HepG2 (cell line): Measurements from ENCODE around the gene LIMK2. TPM values are rescaled to one million over a fixed set of nuclear protein-coding genes. Genes with fewer than 3 reads are reported as not detected.

Source experiments
- AKAP8 ChIP-seq: sonication (generic); formaldehyde crosslinking; IDR thresholded peaks from 2 replicates; pipeline ENCODE4 v1.5.1; 2020; ENCODE audit warnings: mild to moderate bottlenecking, missing genetic modification reagents
- ARHGAP35 ChIP-seq: sonication (generic); formaldehyde crosslinking; IDR thresholded peaks from 2 replicates; pipeline ENCODE4 v1.9.0; 2022; ENCODE audit warnings: mild to moderate bottlenecking, inconsistent platforms, moderate library complexity, missing genetic modification reagents, borderline replicate concordance
- BRD4 ChIP-seq: sonication (generic); formaldehyde crosslinking; IDR thresholded peaks from 2 replicates; pipeline ENCODE4 v1.4.0; 2020; ENCODE audit warnings: missing genetic modification reagents
- CBX1 ChIP-seq: IDR thresholded peaks from one replicate; pipeline ENCODE4 v1.6.1; 2016; ENCODE audit warnings: antibody characterized with exemption, low read depth
- DNMT1 ChIP-seq: sonication (generic); formaldehyde crosslinking; IDR thresholded peaks from 2 replicates; pipeline ENCODE4 v1.5.1; 2020; ENCODE audit warnings: mild to moderate bottlenecking, missing genetic modification reagents
- ELK4 ChIP-seq: sonication (generic); formaldehyde crosslinking; IDR thresholded peaks from 2 replicates; pipeline ENCODE4 v1.9.0; 2021; ENCODE audit warnings: missing genetic modification reagents, borderline replicate concordance
- KAT2B ChIP-seq: fragments of 150-350 bp; IDR thresholded peaks from 2 replicates; pipeline ENCODE4 v1.6.1; 2014; ENCODE audit warnings: low read depth, low read length, borderline replicate concordance
- POLR2AphosphoS5 ChIP-seq: IDR thresholded peaks from 2 replicates; pipeline ENCODE4 v1.6.1; 2012; ENCODE audit warnings: low read depth, low read length
- RFX3 ChIP-seq: IDR thresholded peaks from 2 replicates; pipeline ENCODE4 v1.6.1; 2016; ENCODE audit warnings: missing biosample characterization, missing genetic modification reagents
- SIN3A ChIP-seq: IDR thresholded peaks from 2 replicates; pipeline ENCODE4 v1.6.1; 2011; ENCODE audit warnings: low read depth, mild to moderate bottlenecking, control low read depth, low read length, borderline replicate concordance
- SKI ChIP-seq: fragments of 450-650 bp; IDR thresholded peaks from one replicate; pipeline ENCODE4 v1.6.1; 2018; ENCODE audit warnings: mild to moderate bottlenecking; ENCODE audit not compliant: partially characterized antibody
- ZNF121 ChIP-seq: sonication (generic); formaldehyde crosslinking; IDR thresholded peaks from 2 replicates; pipeline ENCODE4 v1.5.0; 2020; ENCODE audit warnings: mild to moderate bottlenecking, missing genetic modification reagents
- ZNF292 ChIP-seq: sonication (generic); formaldehyde crosslinking; IDR thresholded peaks from 2 replicates; pipeline ENCODE4 v1.8.1; 2022; ENCODE audit warnings: mild to moderate bottlenecking, low read depth, missing genetic modification reagents, borderline replicate concordance
- ZNF496 ChIP-seq: sonication (generic); formaldehyde crosslinking; IDR thresholded peaks from 2 replicates; pipeline ENCODE4 v1.8.1; 2023; ENCODE audit warnings: mild to moderate bottlenecking, moderate library complexity, missing genetic modification reagents; ENCODE audit not compliant: insufficient replicate concordance
- ZNF691 ChIP-seq: sonication (generic); formaldehyde crosslinking; IDR thresholded peaks from 2 replicates; pipeline ENCODE4 v1.4.0; 2020; ENCODE audit warnings: missing genetic modification reagents, low read depth, mild to moderate bottlenecking, borderline replicate concordance
- ZSCAN22 ChIP-seq: sonication (generic); formaldehyde crosslinking; IDR thresholded peaks from 2 replicates; pipeline ENCODE4 v1.4.0; 2020; ENCODE audit warnings: mild to moderate bottlenecking, missing genetic modification reagents
- polyA plus RNA-seq, 8 experiments: library from polyadenylated mRNA; depleted of rRNA in 3 of 8; stranded (reverse) in 7 of 8; unstranded in 1 of 8; fragments of >200 nt; fragmentation: Illumina TruSeq in 4 of 8; extraction: Trizol in 4 of 8; gene quantifications; 2 replicates each; pipeline versions ENCODE4 v1.2.1 to v1.2.3, GENCODE V29; 2011 to 2016; ENCODE audit warnings: low read depth in 4 of 8, missing spikeins in 1 of 8, mixed read lengths in 1 of 8; ENCODE audit not compliant: insufficient read depth in 1 of 8
- total RNA-seq, 5 experiments: library from RNA; depleted of rRNA; stranded (reverse); fragments of >200 nt; fragmentation: Illumina TruSeq; extraction: Trizol; gene quantifications; 2 replicates each; pipeline ENCODE4 v1.2.3, GENCODE V29; 2016; ENCODE audit warnings: low read depth in 1 of 5
- TF ChIP-seq, protein P1 (sequence below): sonication (generic); formaldehyde crosslinking; IDR thresholded peaks from 2 replicates; pipeline ENCODE4 v1.4.0; 2020; ENCODE audit warnings: missing genetic modification reagents
- TF ChIP-seq, protein P2 (sequence below): sonication (generic); formaldehyde crosslinking; IDR thresholded peaks from 2 replicates; pipeline ENCODE4 v1.8.1; 2022; ENCODE audit warnings: low read depth, mild to moderate bottlenecking, missing genetic modification reagents

Gene LIMK2
- total and polyA plus RNA-seq, 2 of the 13 experiments (the other 11 are each of a cell fraction or from before 2014, with no cell fraction given) = 20.9 to 29.8 TPM

DNA sequence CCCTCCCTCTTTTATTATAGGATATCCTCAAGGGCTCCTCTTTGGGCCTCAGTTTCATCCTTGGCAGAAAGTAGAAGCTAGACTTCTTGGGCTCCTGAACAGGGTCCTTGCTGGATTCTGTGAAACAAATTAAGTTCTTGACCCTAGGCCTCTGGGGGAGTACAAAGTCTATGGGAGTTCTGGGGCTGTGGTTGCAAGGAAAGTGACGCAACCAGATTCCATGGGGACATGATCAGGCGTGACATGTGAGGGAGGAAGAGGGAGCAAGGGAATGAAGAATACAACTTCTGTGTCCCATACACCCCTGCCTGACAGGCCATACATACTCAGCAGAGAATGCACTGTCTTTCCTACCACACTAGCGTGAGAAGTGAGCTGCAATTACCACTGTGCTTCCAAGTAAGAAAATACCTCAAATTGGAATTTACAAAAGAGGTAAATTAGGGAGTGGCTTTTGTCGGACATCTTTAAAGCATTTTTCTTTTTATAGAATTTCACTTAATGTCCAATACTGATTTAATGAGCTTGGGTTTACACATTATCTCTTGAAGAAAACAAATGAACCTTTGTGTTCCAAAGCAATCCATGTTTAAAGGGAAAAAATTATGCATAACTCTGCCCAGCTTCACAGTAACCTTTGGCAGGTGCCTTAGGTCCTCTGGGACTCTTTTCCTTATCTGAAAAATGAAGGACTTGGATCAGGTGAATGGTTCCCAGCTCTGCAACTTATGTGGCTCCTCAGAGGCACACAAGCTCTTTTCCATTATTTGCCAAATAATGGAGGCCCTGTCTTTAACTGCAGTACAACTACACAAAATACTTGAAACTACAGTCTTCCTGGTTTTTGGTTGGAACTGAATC, 38.9 kb downstream of the LIMK2 start (continued):
- TF ChIP-seq, protein P1, sequence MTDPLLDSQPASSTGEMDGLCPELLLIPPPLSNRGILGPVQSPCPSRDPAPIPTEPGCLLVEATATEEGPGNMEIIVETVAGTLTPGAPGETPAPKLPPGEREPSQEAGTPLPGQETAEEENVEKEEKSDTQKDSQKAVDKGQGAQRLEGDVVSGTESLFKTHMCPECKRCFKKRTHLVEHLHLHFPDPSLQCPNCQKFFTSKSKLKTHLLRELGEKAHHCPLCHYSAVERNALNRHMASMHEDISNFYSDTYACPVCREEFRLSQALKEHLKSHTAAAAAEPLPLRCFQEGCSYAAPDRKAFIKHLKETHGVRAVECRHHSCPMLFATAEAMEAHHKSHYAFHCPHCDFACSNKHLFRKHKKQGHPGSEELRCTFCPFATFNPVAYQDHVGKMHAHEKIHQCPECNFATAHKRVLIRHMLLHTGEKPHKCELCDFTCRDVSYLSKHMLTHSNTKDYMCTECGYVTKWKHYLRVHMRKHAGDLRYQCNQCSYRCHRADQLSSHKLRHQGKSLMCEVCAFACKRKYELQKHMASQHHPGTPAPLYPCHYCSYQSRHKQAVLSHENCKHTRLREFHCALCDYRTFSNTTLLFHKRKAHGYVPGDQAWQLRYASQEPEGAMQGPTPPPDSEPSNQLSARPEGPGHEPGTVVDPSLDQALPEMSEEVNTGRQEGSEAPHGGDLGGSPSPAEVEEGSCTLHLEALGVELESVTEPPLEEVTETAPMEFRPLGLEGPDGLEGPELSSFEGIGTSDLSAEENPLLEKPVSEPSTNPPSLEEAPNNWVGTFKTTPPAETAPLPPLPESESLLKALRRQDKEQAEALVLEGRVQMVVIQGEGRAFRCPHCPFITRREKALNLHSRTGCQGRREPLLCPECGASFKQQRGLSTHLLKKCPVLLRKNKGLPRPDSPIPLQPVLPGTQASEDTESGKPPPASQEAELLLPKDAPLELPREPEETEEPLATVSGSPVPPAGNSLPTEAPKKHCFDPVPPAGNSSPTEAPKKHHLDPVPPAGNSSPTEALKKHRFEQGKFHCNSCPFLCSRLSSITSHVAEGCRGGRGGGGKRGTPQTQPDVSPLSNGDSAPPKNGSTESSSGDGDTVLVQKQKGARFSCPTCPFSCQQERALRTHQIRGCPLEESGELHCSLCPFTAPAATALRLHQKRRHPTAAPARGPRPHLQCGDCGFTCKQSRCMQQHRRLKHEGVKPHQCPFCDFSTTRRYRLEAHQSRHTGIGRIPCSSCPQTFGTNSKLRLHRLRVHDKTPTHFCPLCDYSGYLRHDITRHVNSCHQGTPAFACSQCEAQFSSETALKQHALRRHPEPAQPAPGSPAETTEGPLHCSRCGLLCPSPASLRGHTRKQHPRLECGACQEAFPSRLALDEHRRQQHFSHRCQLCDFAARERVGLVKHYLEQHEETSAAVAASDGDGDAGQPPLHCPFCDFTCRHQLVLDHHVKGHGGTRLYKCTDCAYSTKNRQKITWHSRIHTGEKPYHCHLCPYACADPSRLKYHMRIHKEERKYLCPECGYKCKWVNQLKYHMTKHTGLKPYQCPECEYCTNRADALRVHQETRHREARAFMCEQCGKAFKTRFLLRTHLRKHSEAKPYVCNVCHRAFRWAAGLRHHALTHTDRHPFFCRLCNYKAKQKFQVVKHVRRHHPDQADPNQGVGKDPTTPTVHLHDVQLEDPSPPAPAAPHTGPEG (CRISPR knock-in tag) = no peak
- no peak for TF ChIP-seq ZNF121 (CRISPR knock-in tag)
- TF ChIP-seq, protein P2, sequence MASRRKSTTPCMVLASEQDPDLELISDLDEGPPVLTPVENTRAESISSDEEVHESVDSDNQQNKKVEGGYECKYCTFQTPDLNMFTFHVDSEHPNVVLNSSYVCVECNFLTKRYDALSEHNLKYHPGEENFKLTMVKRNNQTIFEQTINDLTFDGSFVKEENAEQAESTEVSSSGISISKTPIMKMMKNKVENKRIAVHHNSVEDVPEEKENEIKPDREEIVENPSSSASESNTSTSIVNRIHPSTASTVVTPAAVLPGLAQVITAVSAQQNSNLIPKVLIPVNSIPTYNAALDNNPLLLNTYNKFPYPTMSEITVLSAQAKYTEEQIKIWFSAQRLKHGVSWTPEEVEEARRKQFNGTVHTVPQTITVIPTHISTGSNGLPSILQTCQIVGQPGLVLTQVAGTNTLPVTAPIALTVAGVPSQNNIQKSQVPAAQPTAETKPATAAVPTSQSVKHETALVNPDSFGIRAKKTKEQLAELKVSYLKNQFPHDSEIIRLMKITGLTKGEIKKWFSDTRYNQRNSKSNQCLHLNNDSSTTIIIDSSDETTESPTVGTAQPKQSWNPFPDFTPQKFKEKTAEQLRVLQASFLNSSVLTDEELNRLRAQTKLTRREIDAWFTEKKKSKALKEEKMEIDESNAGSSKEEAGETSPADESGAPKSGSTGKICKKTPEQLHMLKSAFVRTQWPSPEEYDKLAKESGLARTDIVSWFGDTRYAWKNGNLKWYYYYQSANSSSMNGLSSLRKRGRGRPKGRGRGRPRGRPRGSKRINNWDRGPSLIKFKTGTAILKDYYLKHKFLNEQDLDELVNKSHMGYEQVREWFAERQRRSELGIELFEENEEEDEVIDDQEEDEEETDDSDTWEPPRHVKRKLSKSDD (CRISPR knock-in tag) = no peak
- no peak for TF ChIP-seq ZNF292
- no peak for TF ChIP-seq BRD4 (CRISPR knock-in tag)
- no peak for TF ChIP-seq SKI
- TF ChIP-seq POLR2AphosphoS5 = no peak
- no peak for TF ChIP-seq DNMT1 (CRISPR knock-in tag)
- TF ChIP-seq KAT2B = no peak
- no peak for TF ChIP-seq AKAP8
- TF ChIP-seq ZNF691 (CRISPR knock-in tag) = no peak
- TF ChIP-seq ZSCAN22 (CRISPR knock-in tag) = no peak
- no peak for TF ChIP-seq ZNF496
- no peak for TF ChIP-seq RFX3 (CRISPR knock-in tag)
- no peak for TF ChIP-seq ARHGAP35 (CRISPR knock-in tag)
- no peak for TF ChIP-seq SIN3A
- no peak for TF ChIP-seq CBX1
- TF ChIP-seq ELK4 (CRISPR knock-in tag) = no peak
